DOHH2 (cell line): ENCODE data around the gene CCDC120.

Source experiments
- H3F3A ChIP-seq: fragments of 200-600 bp; sonication (generic), shearing (Covaris generic); 2 replicates; pipeline ENCODE4 v1.6.0; 2016; ENCODE audit warnings: antibody characterized with exemption, mild to moderate bottlenecking; ENCODE audit not compliant: control insufficient read depth, insufficient read depth
- H3K27ac ChIP-seq: fragments of 200-600 bp; sonication (generic); 2 replicates; pipeline ENCODE4 v1.5.1; 2014; ENCODE audit warnings: low read depth, mild to moderate bottlenecking, low read length, moderate library complexity
- H3K27me3 ChIP-seq: fragments of 200-600 bp; sonication (generic); 2 replicates; pipeline ENCODE4 v1.6.1; 2014; ENCODE audit warnings: mild to moderate bottlenecking, low read length, mixed read lengths; ENCODE audit not compliant: control insufficient read depth
- H3K36me3 ChIP-seq: fragments of 200-600 bp; sonication (generic); 2 replicates; pipeline ENCODE4 v1.6.1; 2014; ENCODE audit warnings: mild to moderate bottlenecking, low read length, moderate library complexity, mixed read lengths; ENCODE audit not compliant: control insufficient read depth
- H3K4me1 ChIP-seq: fragments of 200-600 bp; sonication (generic); 2 replicates; pipeline ENCODE4 v1.6.1; 2014; ENCODE audit warnings: mild to moderate bottlenecking, low read length, mixed read lengths; ENCODE audit not compliant: control insufficient read depth
- H3K4me2 ChIP-seq: fragments of 200-600 bp; sonication (generic); 2 replicates; pipeline ENCODE4 v1.6.0; 2014; ENCODE audit warnings: mild to moderate bottlenecking, low read length, moderate library complexity
- H3K4me3 ChIP-seq: fragments of 200-600 bp; sonication (generic); 2 replicates; pipeline ENCODE4 v1.5.1; 2014; ENCODE audit warnings: mild to moderate bottlenecking, low read length, mixed read lengths
- H3K79me2 ChIP-seq: fragments of 200-600 bp; sonication (generic); 2 replicates; pipeline ENCODE4 v1.6.1; 2014; ENCODE audit warnings: mild to moderate bottlenecking, low read length, mixed read lengths; ENCODE audit not compliant: control insufficient read depth
- H3K9me2 ChIP-seq: fragments of 200-600 bp; sonication (generic); replicated peaks from 2 replicates; pipeline ENCODE4 v1.6.1; 2014; ENCODE audit warnings: mild to moderate bottlenecking, low read length, mixed read lengths; ENCODE audit not compliant: control insufficient read depth
- H3K9me3 ChIP-seq: fragments of 200-600 bp; sonication (generic); 2 replicates; pipeline ENCODE4 v1.6.1; 2014; ENCODE audit warnings: antibody characterized with exemption, low read length, mixed read lengths; ENCODE audit not compliant: control insufficient read depth, insufficient read depth
- H4K20me1 ChIP-seq: fragments of 200-600 bp; sonication (generic); 2 replicates; pipeline ENCODE4 v1.6.0; 2014; ENCODE audit warnings: low read depth, mild to moderate bottlenecking, antibody characterized with exemption, low read length, moderate library complexity; ENCODE audit not compliant: control insufficient read depth, insufficient read depth
- EZH2phosphoT487 ChIP-seq: fragments of 200-600 bp; sonication (generic); IDR thresholded peaks from 2 replicates; pipeline ENCODE4 v1.6.1; 2017; ENCODE audit warnings: borderline replicate concordance, mild to moderate bottlenecking, antibody characterized with exemption, low read length, moderate library complexity, mixed read lengths
- TF ChIP-seq, protein P1 (sequence below): fragments of 200-600 bp; sonication (generic); IDR thresholded peaks from one replicate; pipeline ENCODE4 v1.5.1; 2014; ENCODE audit warnings: antibody characterized with exemption, mild to moderate bottlenecking, low read depth, low read length; ENCODE audit not compliant: poor library complexity, severe bottlenecking

CCDC120 gene

DNA sequence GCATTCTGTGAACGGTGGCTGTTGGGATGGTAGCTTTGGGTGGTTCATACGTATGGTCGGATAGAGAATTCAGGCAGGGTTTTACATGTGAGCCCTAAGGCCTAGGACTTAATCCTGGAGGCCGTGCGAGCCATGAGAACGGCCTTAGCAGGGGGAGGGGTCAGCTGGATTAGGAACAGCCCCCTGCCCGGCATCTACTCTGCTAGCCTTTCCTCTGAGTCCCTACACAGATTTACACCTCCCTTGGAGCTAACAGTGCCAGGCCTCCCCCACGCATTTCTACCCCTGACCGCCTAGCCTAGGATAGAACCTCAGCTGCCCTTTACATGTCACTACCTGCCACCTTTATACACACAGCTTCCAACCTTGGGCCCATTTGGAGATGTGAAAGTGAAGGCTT is 7.9 kb downstream of the CCDC120 start:
- H3K9me2 ChIP-seq, result no peaks in the 10 kb centered on the region
- no peaks in the 10 kb centered on the region for H3K36me3 ChIP-seq
- H3K27me3 ChIP-seq, result no peaks in the 10 kb centered on the region
- no peak overlapping the region for H3K4me3 ChIP-seq
- no peaks in the 10 kb centered on the region for H3K79me2 ChIP-seq
- no peaks in the 10 kb centered on the region for H4K20me1 ChIP-seq
- no peak for TF ChIP-seq EZH2phosphoT487
- TF ChIP-seq, protein P1, sequence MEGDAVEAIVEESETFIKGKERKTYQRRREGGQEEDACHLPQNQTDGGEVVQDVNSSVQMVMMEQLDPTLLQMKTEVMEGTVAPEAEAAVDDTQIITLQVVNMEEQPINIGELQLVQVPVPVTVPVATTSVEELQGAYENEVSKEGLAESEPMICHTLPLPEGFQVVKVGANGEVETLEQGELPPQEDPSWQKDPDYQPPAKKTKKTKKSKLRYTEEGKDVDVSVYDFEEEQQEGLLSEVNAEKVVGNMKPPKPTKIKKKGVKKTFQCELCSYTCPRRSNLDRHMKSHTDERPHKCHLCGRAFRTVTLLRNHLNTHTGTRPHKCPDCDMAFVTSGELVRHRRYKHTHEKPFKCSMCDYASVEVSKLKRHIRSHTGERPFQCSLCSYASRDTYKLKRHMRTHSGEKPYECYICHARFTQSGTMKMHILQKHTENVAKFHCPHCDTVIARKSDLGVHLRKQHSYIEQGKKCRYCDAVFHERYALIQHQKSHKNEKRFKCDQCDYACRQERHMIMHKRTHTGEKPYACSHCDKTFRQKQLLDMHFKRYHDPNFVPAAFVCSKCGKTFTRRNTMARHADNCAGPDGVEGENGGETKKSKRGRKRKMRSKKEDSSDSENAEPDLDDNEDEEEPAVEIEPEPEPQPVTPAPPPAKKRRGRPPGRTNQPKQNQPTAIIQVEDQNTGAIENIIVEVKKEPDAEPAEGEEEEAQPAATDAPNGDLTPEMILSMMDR, result no peak
- H3K4me1 ChIP-seq, result no peaks in the 10 kb centered on the region
- H3K27ac ChIP-seq, result no peak overlapping the region
- no peaks in the 10 kb centered on the region for H3F3A ChIP-seq
- H3K9me3 ChIP-seq, result no peaks in the 10 kb centered on the region
- no peak overlapping the region for H3K4me2 ChIP-seq

DNA sequence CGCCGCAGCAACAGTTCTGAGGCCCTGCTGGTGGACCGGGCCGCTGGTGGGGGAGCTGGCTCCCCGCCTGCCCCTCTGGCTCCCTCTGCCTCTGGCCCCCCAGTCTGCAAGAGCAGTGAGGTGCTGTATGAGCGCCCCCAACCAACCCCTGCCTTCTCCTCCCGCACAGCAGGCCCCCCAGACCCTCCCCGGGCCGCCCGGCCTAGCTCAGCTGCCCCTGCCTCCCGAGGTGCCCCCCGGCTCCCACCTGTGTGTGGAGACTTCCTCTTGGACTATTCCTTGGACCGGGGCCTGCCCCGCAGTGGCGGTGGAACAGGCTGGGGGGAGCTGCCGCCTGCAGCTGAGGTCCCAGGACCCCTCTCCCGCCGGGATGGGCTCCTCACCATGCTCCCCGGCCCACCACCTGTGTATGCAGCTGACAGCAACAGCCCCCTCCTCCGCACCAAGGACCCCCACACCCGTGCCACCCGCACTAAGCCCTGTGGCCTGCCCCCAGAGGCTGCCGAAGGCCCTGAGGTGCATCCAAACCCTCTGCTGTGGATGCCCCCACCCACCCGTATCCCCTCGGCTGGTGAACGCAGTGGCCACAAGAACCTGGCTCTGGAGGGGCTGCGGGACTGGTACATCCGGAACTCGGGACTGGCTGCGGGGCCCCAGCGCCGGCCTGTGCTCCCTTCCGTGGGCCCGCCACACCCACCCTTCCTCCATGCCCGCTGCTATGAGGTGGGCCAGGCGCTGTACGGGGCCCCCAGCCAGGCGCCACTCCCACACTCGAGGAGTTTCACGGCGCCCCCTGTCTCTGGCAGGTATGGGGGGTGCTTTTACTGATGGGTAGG is 8.7 kb downstream of the CCDC120 start:
- Histone ChIP-seq H3K4me3 (no peak overlapping the region), H4K20me1 (no peaks in the 10 kb centered on the region), H3K79me2 (peaks cover 1% of the 10 kb centered on the region; the same call in 1 of the 2 replicates), H3K36me3 (no peaks in the 10 kb centered on the region), H3K27me3 (no peaks in the 10 kb centered on the region), H3K9me3 (no peaks in the 10 kb centered on the region), H3F3A (no peaks in the 10 kb centered on the region), H3K4me1 (no peaks in the 10 kb centered on the region), H3K4me2 (no peak overlapping the region), H3K9me2 (no peaks in the 10 kb centered on the region), H3K27ac (no peak overlapping the region)
- TF ChIP-seq, protein P1, result no peak
- TF ChIP-seq EZH2phosphoT487, result no peak

DNA sequence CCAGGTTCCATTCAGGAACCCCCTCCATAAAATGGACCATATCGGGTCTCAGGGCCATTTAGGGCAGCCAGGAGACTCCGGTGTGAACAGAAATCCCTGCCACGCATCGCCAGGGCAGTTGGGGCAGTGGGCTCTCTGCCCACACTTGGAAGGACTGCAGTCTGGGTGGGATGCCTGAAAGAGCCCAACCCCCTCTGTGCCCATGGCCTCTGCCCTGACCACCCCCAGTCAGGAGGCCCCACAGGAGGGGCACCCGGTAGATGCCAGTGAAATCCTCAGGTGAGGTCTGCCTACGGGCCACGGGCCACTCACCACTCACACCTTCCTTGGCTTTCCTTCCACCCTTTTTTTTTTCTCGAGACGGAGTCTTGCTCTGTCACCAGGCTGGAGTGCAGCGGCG is 10.2 kb downstream of the CCDC120 start:
- Histone ChIP-seq H3K9me3 (no peaks in the 10 kb centered on the region), H3K27ac (no peak overlapping the region), H3K36me3 (no peaks in the 10 kb centered on the region), H3K79me2 (peaks cover 13% of the 10 kb centered on the region), H3K4me1 (peaks cover 7% of the 10 kb centered on the region), H3F3A (no peaks in the 10 kb centered on the region), H4K20me1 (no peaks in the 10 kb centered on the region), H3K4me2 (no peak overlapping the region), H3K27me3 (no peaks in the 10 kb centered on the region), H3K4me3 (no peak overlapping the region), H3K9me2 (no peaks in the 10 kb centered on the region)
- TF ChIP-seq, protein P1, result no peak
- no peak for TF ChIP-seq EZH2phosphoT487
